Kasumi-1 (cell line): ENCODE results near the gene NSUN3.
"Not testable (repeated sequence)": the region's sequence is repeated elsewhere in the genome, so short reads cannot be mapped to it uniquely, and the experiment has no call there.

Experiments
- DNase-seq, 2 experiments: peaks; one replicate each; lab custom pipeline; 2025; lab: John Stamatoyannopoulos, UW

NSUN3 gene

DNA sequence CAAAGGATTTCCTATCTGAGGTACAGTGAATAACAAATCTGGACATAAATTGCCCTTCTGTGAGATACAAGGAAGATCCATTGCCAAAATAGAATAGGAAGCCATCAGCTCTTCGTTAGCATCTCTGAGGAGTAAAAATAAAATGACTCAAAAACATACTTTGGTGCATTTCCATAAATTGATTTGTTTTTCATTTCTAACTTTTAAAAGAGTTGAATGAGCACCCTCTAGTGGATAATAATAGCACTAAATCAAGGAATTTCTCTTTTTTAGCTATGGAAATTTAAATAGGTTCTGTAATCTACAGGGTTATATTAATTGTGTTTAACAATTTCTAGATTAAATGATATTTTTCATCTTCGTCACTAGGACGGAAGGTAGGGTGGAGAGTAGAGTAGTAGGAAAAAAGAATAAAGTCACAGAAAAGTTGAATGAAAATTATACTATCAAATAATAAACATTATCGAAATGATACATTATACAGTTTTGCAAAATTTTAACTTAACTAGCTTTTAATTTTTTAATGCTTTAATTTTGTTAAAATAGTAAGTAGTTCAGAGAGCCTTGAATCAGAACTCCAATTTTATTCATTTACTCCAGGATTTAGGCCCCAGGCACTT is 6.4 kb downstream of the NSUN3 start:
- peak; percentile 43 to 68 for DNase-seq

DNA sequence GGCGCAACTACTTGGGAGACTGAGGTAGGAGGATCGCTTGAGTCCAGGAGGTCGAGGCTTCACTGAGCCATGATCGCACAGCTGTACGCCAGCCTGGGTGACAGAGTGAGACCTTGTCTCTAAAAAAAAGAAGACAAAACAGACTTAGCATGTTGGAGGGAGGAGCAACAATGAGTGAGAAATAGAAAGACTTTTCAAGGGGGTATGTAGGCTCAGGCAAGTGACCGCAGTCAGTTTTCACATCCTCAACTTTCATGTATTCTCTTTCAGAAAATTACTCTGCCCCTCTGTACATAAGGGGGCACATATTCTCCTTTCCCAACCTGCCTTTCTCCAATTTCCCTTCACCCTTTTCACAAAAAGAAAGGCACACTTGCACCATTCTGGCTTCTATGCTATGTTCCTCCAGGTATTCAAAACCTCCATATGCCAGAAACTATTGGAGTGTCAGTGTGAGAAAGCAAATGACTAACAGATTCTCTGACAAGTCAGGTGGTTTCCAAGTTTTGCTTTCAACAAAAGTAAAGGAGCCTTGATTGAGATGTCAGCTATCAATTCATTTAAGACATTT is 7.6 kb downstream of the NSUN3 start:
- no peak for DNase-seq

DNA sequence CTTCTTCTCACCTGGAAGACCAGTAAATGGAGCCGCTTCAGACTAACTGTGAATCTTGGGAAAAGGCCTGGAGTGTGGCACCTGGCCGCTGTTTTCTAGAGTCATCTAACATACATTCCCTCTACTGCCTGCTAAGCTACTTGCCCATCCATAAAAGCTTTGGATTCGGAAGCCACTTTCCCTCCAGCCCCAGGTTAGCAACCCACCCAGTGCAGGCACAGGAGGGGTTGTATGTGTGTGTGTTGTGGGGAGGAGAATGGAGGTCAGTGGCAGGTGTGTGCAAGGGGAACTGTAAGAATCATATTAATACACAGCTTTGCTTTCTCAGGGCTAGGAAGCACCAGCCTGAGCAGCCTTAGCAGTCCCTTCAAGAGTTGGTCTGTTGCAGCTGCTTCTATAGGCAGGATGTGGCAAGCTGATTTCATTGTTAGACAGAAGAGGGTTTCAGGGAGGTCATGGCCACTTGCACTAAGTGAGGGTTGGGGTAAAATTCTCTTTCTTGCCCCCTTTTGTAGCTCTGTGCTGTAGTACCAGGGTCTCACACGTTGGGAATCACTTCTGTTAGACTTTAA is 8.9 kb downstream of the NSUN3 start:
- DNase-seq = no peak

DNA sequence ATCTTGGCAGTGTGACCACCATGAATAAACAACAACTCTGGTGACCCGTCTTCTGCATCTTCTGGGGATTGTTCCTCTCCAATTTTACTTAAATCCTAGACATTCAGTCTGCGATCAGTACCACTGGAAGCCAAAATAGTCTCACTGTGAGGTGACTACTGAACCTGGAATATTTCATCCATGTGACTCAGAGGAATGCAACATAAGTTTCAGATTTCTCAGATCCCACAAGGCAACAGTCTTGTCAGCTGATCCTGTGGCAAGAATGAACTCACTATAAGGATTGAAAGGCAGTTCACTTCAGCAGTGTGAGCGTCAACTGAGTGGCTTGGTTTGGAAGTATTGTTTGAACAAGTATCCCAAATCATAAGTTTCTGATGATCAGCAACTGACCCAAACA is 13.2 kb downstream of the NSUN3 start:
- DNase-seq = no peak

- not testable (repeated sequence) for DNase-seq
Measured at GRCh38 chr3:94080552-94080951, 17.7 kb downstream of the NSUN3 start.

DNA sequence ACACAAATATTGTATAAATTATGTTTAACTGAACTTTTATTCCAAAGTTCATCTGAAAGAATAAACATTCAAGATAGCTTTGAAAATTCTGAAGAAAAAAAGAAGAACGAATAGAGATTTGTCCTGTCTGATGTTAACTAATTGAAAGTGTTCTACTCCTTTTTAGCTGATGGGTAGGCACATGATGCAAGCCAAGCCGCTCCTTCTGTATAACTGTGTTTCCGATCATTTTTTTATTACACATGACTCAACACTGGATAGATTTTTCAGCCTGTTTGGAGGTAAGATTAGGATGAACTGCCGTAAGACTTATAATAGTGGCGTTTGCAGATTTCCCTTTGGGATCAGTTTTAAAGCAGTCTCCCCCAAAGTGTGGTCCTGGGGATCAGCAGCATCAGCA is 19.0 kb downstream of the NSUN3 start:
- DNase-seq = no peak

DNA sequence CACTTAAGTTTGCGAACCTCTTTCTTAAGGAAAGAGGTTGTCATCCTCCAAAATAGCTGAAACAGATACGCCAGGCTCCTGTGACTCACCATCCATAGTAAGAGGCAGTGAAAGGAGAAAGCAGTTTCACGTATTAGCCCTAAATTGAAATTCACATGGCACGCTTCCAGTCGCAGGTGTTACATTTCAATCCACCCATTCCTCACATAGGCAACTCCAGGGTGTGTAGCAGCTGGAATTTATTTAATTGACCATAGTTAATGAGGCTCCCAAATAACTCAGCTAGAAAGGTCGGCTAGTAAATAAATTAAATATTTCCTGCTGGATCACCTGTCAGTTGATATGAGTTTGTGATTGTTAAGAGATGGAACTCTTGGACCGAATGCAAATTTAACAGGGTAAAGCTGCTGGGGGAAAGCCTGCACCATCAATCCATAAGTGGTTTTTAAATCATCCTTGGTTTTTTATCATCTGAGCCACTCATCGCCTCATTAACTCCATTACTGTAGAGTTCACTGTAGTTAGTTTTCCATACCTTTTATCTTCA is 19.6 kb downstream of the NSUN3 start:
- DNase-seq = no peak

DNA sequence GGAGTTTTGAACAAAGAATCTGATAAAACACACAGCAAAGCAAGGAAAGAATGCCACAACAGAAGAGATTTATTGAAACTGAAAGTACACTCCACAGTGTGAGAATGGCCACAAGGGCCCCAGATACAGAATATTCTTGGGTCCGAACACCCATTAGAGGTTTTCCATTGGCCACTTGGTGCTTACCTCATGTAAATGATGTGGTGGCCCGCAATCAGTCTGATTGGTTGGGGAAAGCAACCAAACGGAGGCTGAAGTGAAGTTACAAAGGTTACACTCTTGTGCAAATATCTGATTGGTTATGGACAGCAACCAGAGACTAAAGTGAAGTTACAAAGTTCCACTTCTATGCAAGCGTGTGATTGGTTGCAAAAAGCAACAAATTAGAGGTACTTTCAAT is 20.4 kb downstream of the NSUN3 start:
- no peak for DNase-seq

DNA sequence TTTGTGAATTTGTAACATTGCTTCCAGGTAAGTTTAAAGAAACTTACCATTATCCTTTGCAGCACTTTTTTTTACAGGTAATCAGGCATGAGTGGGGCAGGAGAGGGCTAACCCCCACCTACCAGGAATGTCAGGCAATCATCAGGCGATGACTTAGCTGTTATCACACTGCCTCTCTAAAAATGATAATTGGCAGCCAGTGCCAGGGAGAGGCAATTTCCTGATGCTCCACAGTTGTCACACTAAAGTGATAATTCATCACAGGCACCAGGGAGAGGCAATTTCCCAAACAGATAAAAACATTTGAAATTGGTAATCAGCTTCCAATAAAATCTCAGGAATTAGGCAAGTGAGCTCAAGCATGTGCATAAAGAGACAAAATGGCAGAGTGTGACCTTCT is 26.3 kb downstream of the NSUN3 start:
- DNase-seq = no peak

- DNase-seq = peak; percentile 10 to 36
Measured at GRCh38 chr3:94092086-94092485, 29.2 kb downstream of the NSUN3 start.

- DNase-seq = no peak
Measured at GRCh38 chr3:94093151-94093550, 30.3 kb downstream of the NSUN3 start.

DNA sequence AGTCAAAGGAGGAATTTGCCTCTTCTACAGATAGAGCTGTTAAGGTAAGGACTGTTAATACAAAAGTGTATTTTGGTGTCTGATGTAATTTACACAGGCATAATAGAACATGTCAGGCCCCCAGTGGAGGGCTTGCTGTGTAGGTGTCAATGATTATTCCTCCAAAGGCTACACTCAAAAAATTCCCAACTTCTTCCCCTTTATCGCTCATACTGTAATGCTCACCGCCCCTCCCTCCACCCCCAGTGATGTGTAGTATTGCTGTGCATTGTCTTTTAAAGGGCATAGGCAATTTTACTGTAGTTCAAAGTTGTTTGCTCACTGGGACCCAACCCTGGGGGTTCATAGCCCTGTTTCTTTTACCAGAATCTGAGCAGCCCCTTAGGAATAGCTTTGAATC is 32.2 kb downstream of the NSUN3 start:
- no peak for DNase-seq

DNA sequence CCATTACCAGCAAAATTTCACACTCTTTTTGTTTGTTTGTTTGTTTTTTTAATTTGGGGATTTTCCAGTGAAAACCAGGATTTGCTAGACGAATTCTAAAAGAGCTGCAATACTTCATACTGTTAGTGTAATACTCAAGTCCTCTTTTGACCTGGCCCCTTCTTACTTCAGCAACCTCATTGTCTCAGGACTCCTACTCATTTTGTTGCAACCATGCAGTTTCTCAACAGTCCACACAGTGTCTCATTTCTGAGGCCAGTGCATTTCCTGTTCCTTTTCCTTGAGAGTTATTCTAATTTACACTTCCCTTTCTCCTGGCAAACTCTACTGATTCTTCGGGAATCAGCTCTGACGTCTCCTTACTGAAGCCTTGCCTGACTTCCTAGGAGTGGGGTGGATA is 35.6 kb downstream of the NSUN3 start:
- peak; percentile 73 for DNase-seq

DNA sequence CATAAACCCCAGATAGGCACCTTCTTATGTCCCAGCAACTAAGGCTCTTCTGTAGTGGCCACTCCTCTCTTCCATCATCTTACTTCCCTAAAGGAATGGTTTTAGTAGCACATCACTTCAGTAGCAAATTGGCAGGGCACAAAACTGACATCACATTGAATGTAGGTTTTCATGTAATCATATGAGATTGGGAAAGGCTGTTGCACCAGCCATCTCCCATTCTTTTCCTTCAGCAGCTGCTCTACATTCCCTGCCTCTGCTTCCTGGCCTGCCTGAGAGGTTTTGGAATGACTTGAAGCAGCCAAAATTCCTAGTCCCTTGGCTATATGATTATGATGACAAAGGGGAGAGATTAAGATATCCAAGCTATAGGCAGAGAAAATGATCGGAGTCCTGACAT is 36.5 kb downstream of the NSUN3 start:
- no peak for DNase-seq

GRCh38 chr3:94101860-94102259 is 39.0 kb downstream of the NSUN3 start:
- peak; percentile 18 to 26 for DNase-seq

DNA sequence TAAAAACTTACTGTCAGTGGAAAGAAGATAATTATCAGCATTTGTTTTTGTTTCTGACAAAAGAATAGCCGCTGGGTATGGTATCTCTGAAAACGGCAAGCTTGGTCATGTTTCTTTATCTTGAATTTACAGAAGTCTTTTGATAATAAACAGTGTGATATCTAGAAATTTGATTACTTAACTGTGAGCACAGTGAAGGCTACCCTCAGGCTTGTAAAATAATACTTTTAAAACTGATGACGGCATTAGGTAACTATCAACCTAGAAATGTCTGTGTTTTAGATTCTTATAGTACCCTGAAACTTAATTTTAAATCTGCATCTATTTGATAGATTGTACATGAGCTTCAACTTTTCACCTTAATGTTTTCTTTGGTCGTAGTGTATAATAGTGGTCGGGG is 43.4 kb downstream of the NSUN3 start:
- no peak for DNase-seq

DNA sequence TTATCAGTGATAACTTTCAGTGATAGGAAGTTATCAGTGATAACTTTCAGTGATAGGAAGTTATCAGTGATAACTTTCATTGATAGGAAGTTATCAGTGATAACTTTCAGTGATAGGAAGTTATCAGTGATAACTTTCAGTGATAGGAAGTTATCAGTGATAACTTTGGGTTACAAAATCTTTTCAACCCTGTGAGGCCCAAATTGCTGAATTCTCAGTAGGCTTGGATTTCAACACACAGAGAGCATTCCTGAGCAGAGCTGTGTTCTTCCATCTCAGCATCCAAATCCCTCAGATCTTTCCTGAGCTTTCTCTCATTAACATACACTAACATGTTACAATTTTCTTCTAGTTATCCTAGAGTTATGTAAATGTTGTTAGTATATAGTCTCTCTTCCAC is 47.4 kb downstream of the NSUN3 start:
- DNase-seq = not testable (repeated sequence)

- DNase-seq = no peak
Measured at GRCh38 chr3:94110854-94111253, 48.0 kb downstream of the NSUN3 start.

- DNase-seq = no peak
Measured at GRCh38 chr3:94114666-94115065, 51.8 kb downstream of the NSUN3 start.

DNA sequence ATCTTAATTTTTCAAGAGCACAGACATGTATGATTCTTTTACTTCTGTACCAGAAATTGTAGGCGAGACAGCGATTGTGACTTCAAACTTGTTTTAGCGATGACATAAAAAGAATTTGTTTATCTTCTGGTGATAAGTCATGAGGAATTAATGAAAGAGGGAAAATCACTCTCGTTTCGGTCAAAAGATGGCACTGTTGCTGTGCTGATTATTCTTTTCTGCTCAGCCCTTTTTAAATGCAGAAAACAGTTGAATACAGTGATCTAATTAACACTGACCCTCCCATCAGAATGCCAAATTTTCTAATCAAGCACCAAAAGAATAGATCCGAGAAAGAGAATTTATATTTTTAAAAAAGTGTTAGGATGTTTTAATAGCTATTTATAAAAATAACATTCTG is 52.6 kb downstream of the NSUN3 start:
- DNase-seq = peak; percentile 33 to 44

DNA sequence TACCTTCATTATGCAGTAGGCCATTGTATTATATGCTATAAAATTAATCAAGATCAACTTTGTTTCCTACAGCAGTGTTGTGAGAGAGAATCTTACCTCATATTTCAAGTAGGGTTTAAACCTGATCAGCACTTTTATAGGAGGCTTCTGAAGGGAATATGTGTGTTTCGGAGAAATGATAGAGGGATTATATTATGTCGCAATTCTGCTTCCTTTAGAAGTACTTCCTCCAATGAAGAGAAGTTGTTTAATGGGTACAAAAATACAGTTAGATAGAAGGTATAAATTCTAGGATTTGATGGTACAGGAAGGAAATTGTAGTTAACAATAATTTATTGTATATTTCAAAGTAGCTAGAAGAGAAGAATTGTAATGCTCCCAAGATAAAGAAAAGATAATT is 54.9 kb downstream of the NSUN3 start:
- peak in 1 of 2 experiments; percentile 1 for DNase-seq

DNA sequence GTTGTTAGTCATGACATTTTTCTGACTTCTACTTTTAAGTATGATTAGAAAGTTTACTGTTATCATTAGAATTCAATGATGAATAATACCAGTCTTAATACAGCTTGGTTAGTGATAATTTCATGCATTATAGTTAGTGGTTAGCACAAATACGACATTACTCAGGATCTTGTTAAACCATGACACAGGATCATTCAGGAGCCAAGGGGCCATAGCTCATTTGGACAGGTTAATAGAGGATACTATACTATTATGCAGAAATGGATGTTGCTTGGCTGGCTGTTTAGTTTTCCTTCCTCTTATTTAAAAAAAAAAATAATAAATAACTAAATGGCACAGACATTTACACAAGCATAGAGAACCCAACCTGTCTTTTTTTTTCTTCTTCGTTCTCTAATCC is 55.5 kb downstream of the NSUN3 start:
- DNase-seq = no peak

GRCh38 chr3:94121161-94121560 is 58.3 kb downstream of the NSUN3 start:
- DNase-seq = no peak

DNA sequence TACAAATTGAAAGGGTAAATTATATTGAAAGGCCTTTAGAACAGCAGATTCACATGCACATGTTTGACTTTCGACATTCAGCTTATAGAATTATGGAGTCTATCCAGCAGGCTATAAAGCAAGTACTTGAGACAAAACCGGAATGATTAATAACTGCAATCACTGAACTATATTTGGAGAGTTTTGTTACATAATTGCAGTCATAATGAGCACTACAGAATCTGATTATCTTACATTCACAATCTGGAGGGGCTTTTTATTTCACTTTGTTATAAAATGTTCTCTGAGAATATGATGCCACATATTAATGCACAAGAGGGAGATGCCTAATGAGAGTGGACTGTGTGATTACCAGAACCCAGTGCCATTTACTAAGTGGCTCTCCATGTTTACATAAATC is 64.3 kb downstream of the NSUN3 start:
- no peak for DNase-seq
